Fibroblast of lung (primary cell): ENCODE measurements around the gene SLCO4C1. TPM values are rescaled to one million over a fixed set of nuclear protein-coding genes. Genes with fewer than 3 reads are reported as not detected.

Source experiments
- DNase-seq, 2 donors: peaks; one replicate each; pipeline versions ENCODE4 v3.0.0 to v3.0.0-alpha.2; 2010; ENCODE audit warnings: low read depth in 2 of 2
- H2AFZ ChIP-seq: 2 replicates; pipeline ENCODE4 v1.5.1; 2012; ENCODE audit warnings: low read length, control low read depth, inconsistent platforms
- H3K27ac ChIP-seq: 2 replicates; pipeline ENCODE4 v1.5.1; 2011; ENCODE audit warnings: low read length, control low read depth; ENCODE audit not compliant: insufficient read depth
- H3K27me3 ChIP-seq: 2 replicates; pipeline ENCODE4 v1.5.1; 2011; ENCODE audit warnings: mild to moderate bottlenecking, low read length; ENCODE audit not compliant: control insufficient read depth, insufficient read depth
- H3K36me3 ChIP-seq: 2 replicates; pipeline ENCODE4 v1.5.1; 2011; ENCODE audit warnings: low read length; ENCODE audit not compliant: control insufficient read depth, insufficient read depth
- H3K4me1 ChIP-seq: 2 replicates; pipeline ENCODE4 v1.5.1; 2011; ENCODE audit warnings: low read length; ENCODE audit not compliant: control insufficient read depth, insufficient read depth; ENCODE audit errors: extremely low read depth
- H3K4me2 ChIP-seq: 2 replicates; pipeline ENCODE4 v1.5.1; 2011; ENCODE audit warnings: low read length, control low read depth; ENCODE audit not compliant: insufficient read depth; ENCODE audit errors: extremely low read depth
- H3K4me3 ChIP-seq, 4 experiments: fragments of 200-600 bp in 1 of 4; sonication (generic) in 1 of 4; replicated peaks in 1 of 4; 2 replicates each; pipeline ENCODE4 v1.5.1; 2011 to 2016; ENCODE audit warnings: low read length in 4 of 4, low read depth in 3 of 4, mild to moderate bottlenecking in 3 of 4, control low read depth in 2 of 4, inconsistent platforms in 1 of 4, mixed read lengths in 1 of 4; ENCODE audit not compliant: insufficient read depth in 1 of 4; ENCODE audit errors: control extremely low read depth in 1 of 4
- H3K79me2 ChIP-seq: 2 replicates; pipeline ENCODE4 v1.5.1; 2012; ENCODE audit warnings: mild to moderate bottlenecking, low read length, inconsistent platforms; ENCODE audit not compliant: control insufficient read depth, insufficient read depth
- H3K9ac ChIP-seq: 2 replicates; pipeline ENCODE4 v1.5.1; 2011; ENCODE audit warnings: mild to moderate bottlenecking, low read length, control low read depth; ENCODE audit not compliant: insufficient read depth
- H3K9me3 ChIP-seq: 2 replicates; pipeline ENCODE4 v1.5.1; 2012; ENCODE audit warnings: low read depth, low read length; ENCODE audit not compliant: control insufficient read depth, insufficient read depth
- H4K20me1 ChIP-seq: 2 replicates; pipeline ENCODE4 v1.5.1; 2011; ENCODE audit warnings: low read length; ENCODE audit not compliant: control insufficient read depth, insufficient read depth; ENCODE audit errors: extremely low read depth
- CTCF ChIP-seq, 2 donors: IDR thresholded peaks in 1 of 2; conservative IDR thresholded peaks in 1 of 2; 1 replicate in 1 of 2; 2 replicates in 1 of 2; pipeline ENCODE4 v1.5.1; 2011 to 2012; ENCODE audit warnings: low read length in 2 of 2, control low read depth in 1 of 2, inconsistent platforms in 1 of 2, low read depth in 1 of 2, mild to moderate bottlenecking in 1 of 2
- EZH2 ChIP-seq: IDR thresholded peaks from 2 replicates; pipeline ENCODE4 v1.5.1; 2012; ENCODE audit warnings: low read length, control low read depth, mild to moderate bottlenecking; ENCODE audit errors: missing control alignments
- polyA plus RNA-seq, 2 donors: library from polyadenylated mRNA; depleted of rRNA in 1 of 2; stranded (reverse) in 1 of 2; unstranded in 1 of 2; fragments of >200 nt; gene quantifications; 2 replicates each; pipeline ENCODE4 v1.2.1, GENCODE V29; 2011 to 2012; ENCODE audit warnings: missing spikeins in 1 of 2
- total RNA-seq: library from RNA; depleted of rRNA; stranded (reverse); fragments of >200 nt; gene quantifications from 2 replicates; pipeline ENCODE4 v1.2.1, GENCODE V29; 2014

SLCO4C1 gene
- total and polyA plus RNA-seq, 2 donors (not counting 1 experiment from before 2014, with no cell fraction given): under 0.01 to 0.01 TPM

GRCh38 chr5:102279711-102280110, 16.4 kb downstream of the SLCO4C1 start:
- no peaks in the 10 kb centered on the region for H3K27me3 ChIP-seq
- no peaks in the 10 kb centered on the region for H3K36me3 ChIP-seq
- TF ChIP-seq CTCF (conservative IDR thresholded peaks at IDR 0.05 in 1 of 2, IDR thresholded peaks at IDR 0.05 in 1 of 2; ENCODE audit: low read depth in 1 of 2, low read length in 2 of 2): no peak
- no peak for TF ChIP-seq EZH2
- no peaks in the 10 kb centered on the region for H3K79me2 ChIP-seq
- H3K9ac ChIP-seq: no peak overlapping the region
- no peak overlapping the region for H3K27ac ChIP-seq
- no peak overlapping the region for H2AFZ ChIP-seq
- H4K20me1 ChIP-seq: no peaks in the 10 kb centered on the region
- H3K4me1 ChIP-seq: no peaks in the 10 kb centered on the region
- H3K4me3 ChIP-seq: no peak overlapping the region
- no peaks in the 10 kb centered on the region for H3K9me3 ChIP-seq
- DNase-seq: no peak
- no peak overlapping the region for H3K4me2 ChIP-seq

- Histone ChIP-seq H3K4me3 (no peak overlapping the region), H4K20me1 (no peaks in the 10 kb centered on the region), H3K4me2 (no peak overlapping the region), H3K9me3 (no peaks in the 10 kb centered on the region), H3K27ac (no peak overlapping the region), H3K4me1 (no peaks in the 10 kb centered on the region), H3K36me3 (no peaks in the 10 kb centered on the region), H2AFZ (no peak overlapping the region), H3K79me2 (no peaks in the 10 kb centered on the region), H3K27me3 (no peaks in the 10 kb centered on the region), H3K9ac (no peak overlapping the region)
- no peak for DNase-seq
- TF ChIP-seq CTCF (conservative IDR thresholded peaks at IDR 0.05 in 1 of 2, IDR thresholded peaks at IDR 0.05 in 1 of 2; ENCODE audit: low read depth in 1 of 2, low read length in 2 of 2) (no peak), EZH2 (no peak)
Observed at GRCh38 chr5:102278231-102278630, 17.9 kb downstream of the SLCO4C1 start.

GRCh38 chr5:102277144-102277543, 18.9 kb downstream of the SLCO4C1 start:
- Histone ChIP-seq H3K4me1 (no peaks in the 10 kb centered on the region), H3K9ac (no peak overlapping the region), H3K27me3 (no peaks in the 10 kb centered on the region), H3K4me2 (no peak overlapping the region), H3K9me3 (no peaks in the 10 kb centered on the region), H3K4me3 (no peak overlapping the region), H3K27ac (no peak overlapping the region), H3K36me3 (no peaks in the 10 kb centered on the region), H4K20me1 (no peaks in the 10 kb centered on the region), H2AFZ (no peak overlapping the region), H3K79me2 (no peaks in the 10 kb centered on the region)
- no peak for DNase-seq
- TF ChIP-seq CTCF (conservative IDR thresholded peaks at IDR 0.05 in 1 of 2, IDR thresholded peaks at IDR 0.05 in 1 of 2; ENCODE audit: low read depth in 1 of 2, low read length in 2 of 2): no peak
- TF ChIP-seq EZH2: no peak
